IMR-90 (cell line): ENCODE results near the gene ATP13A2. TPM values are rescaled to one million over a fixed set of nuclear protein-coding genes. Genes with fewer than 3 reads are reported as not detected.

Experiments
- ATAC-seq: fragments of 200-7000 bp; cut with Tn5 transposase; 2 replicates; pipeline ENCODE4 v1.9.1; 2020; ENCODE audit warnings: low read depth, mild to moderate bottlenecking, moderate library complexity
- BruUV-seq: library from RNA; stranded (reverse); fragments of 400-500 nt; replicated peaks from 2 replicates; lab custom pipeline; 2021; lab: Mats Ljungman, UMichigan
- CTCF ChIA-PET: fragments of 300-600 bp; formaldehyde crosslinking; extraction: SDS; loops from one replicate; lab custom pipeline; 2021; ENCODE audit warnings: antibody characterized with exemption; lab: Yijun Ruan, JAX
- POLR2A ChIA-PET: fragments of 300-600 bp; sonication (Branson Sonifier 250); formaldehyde crosslinking; loops from one replicate; lab custom pipeline; 2022; ENCODE audit warnings: antibody characterized with exemption; ENCODE audit not compliant: unreplicated experiment; lab: Charles Lee
- DNase-seq: peaks from one replicate; pipeline ENCODE4 v3.0.0; 2013
- H2AFZ ChIP-seq: replicated peaks from 2 replicates; pipeline ENCODE3; 2013; ENCODE audit warnings: low read length, mild to moderate bottlenecking; ENCODE audit not compliant: poor library complexity
- H2AK5ac ChIP-seq: 2 replicates; pipeline ENCODE4 v1.6.1; 2013; ENCODE audit warnings: low read depth, low read length, inconsistent platforms
- H2AK9ac ChIP-seq: replicated peaks from 2 replicates; pipeline ENCODE3; 2013; ENCODE audit warnings: mild to moderate bottlenecking, low read depth, low read length, moderate library complexity; ENCODE audit not compliant: poor library complexity
- H2BK120ac ChIP-seq: 2 replicates; pipeline ENCODE4 v1.6.1; 2013; ENCODE audit warnings: low read depth, low read length, inconsistent platforms
- H2BK15ac ChIP-seq: 3 replicates; pipeline ENCODE4 v1.6.1; 2013; ENCODE audit warnings: low read depth, low read length, inconsistent platforms
- H2BK20ac ChIP-seq: 2 replicates; pipeline ENCODE4 v1.6.1; 2013; ENCODE audit warnings: low read depth, mild to moderate bottlenecking, inconsistent platforms, low read length, moderate library complexity
- H2BK5ac ChIP-seq: 2 replicates; pipeline ENCODE4 v1.6.1; 2013; ENCODE audit warnings: mild to moderate bottlenecking, low read depth, low read length, inconsistent platforms; ENCODE audit not compliant: poor library complexity, severe bottlenecking
- H3K14ac ChIP-seq: replicated peaks from 2 replicates; pipeline ENCODE4 v1.6.1; 2013; ENCODE audit warnings: low read depth, low read length, inconsistent platforms
- H3K18ac ChIP-seq: 2 replicates; pipeline ENCODE4 v1.6.1; 2013; ENCODE audit warnings: low read depth, low read length, control low read depth
- H3K23ac ChIP-seq: 2 replicates; pipeline ENCODE4 v1.6.1; 2013; ENCODE audit warnings: low read depth, low read length, inconsistent platforms
- H3K27ac ChIP-seq: 2 replicates; pipeline ENCODE4 v1.5.1; 2013; ENCODE audit warnings: mild to moderate bottlenecking, control low read depth, low read length; ENCODE audit not compliant: insufficient read depth
- H3K27me3 ChIP-seq: 2 replicates; pipeline ENCODE4 v1.6.1; 2013; ENCODE audit warnings: low read length; ENCODE audit not compliant: control insufficient read depth, insufficient read depth
- H3K36me3 ChIP-seq: 2 replicates; pipeline ENCODE4 v1.6.1; 2013; ENCODE audit warnings: low read length, mixed read lengths; ENCODE audit not compliant: control insufficient read depth, insufficient read depth
- H3K4ac ChIP-seq: 2 replicates; pipeline ENCODE4 v1.6.1; 2013; ENCODE audit warnings: low read depth, low read length, inconsistent platforms
- H3K4me1 ChIP-seq: 2 replicates; pipeline ENCODE4 v1.6.1; 2013; ENCODE audit warnings: low read length, mixed read lengths; ENCODE audit not compliant: control insufficient read depth, insufficient read depth
- H3K4me2 ChIP-seq: 2 replicates; pipeline ENCODE4 v1.6.1; 2013; ENCODE audit warnings: low read depth, mild to moderate bottlenecking, control low read depth, low read length, moderate library complexity
- H3K4me3 ChIP-seq: 2 replicates; pipeline ENCODE4 v1.5.1; 2013; ENCODE audit warnings: low read depth, mild to moderate bottlenecking, control low read depth, low read length, moderate library complexity; ENCODE audit not compliant: insufficient read depth
- H3K56ac ChIP-seq: 2 replicates; pipeline ENCODE4 v1.6.1; 2013; ENCODE audit warnings: low read length, inconsistent platforms; ENCODE audit not compliant: insufficient read depth; ENCODE audit errors: extremely low read depth
- H3K79me1 ChIP-seq, 2 experiments: 2 replicates each; pipeline ENCODE4 v1.6.1; 2013; ENCODE audit warnings: low read length in 2 of 2, inconsistent platforms in 1 of 2, low read depth in 1 of 2
- H3K9ac ChIP-seq: 2 replicates; pipeline ENCODE4 v1.6.1; 2013; ENCODE audit warnings: low read depth, low read length, control low read depth
- H3K9me1 ChIP-seq: 2 replicates; pipeline ENCODE4 v1.6.1; 2013; ENCODE audit warnings: low read length, inconsistent platforms; ENCODE audit not compliant: insufficient read depth
- H3K9me3 ChIP-seq: 2 replicates; pipeline ENCODE4 v1.6.1; 2013; ENCODE audit warnings: low read length; ENCODE audit not compliant: control insufficient read depth, insufficient read depth
- H4K20me1 ChIP-seq: 2 replicates; pipeline ENCODE4 v1.6.1; 2013; ENCODE audit warnings: low read length, inconsistent platforms; ENCODE audit not compliant: insufficient read depth
- H4K5ac ChIP-seq: 2 replicates; pipeline ENCODE4 v1.6.1; 2013; ENCODE audit warnings: mild to moderate bottlenecking, low read depth, low read length, control low read depth
- H4K8ac ChIP-seq, 2 experiments: 2 replicates each; pipeline ENCODE4 v1.6.1; 2013; ENCODE audit warnings: low read depth in 2 of 2, low read length in 2 of 2, control low read depth in 1 of 2, inconsistent platforms in 1 of 2
- H4K91ac ChIP-seq: 2 replicates; pipeline ENCODE4 v1.6.1; 2013; ENCODE audit warnings: low read depth, low read length, inconsistent platforms; ENCODE audit not compliant: insufficient read depth
- CEBPB ChIP-seq: IDR thresholded peaks from 2 replicates; pipeline ENCODE4 v1.6.1; 2012; ENCODE audit warnings: low read depth, low read length, improper control_type of control experiment
- CHD1 ChIP-seq: IDR thresholded peaks from 2 replicates; pipeline ENCODE4 v1.6.1; 2012; ENCODE audit warnings: low read depth, low read length, improper control_type of control experiment
- MAFK ChIP-seq: IDR thresholded peaks from 2 replicates; pipeline ENCODE4 v1.6.1; 2012; ENCODE audit warnings: low read depth, low read length, improper control_type of control experiment
- NFE2L2 ChIP-seq: fragments of 150-350 bp; IDR thresholded peaks from 2 replicates; pipeline ENCODE4 v1.6.1; 2016; ENCODE audit warnings: low read depth, mild to moderate bottlenecking, low read length
- WGBS, 2 experiments: methylation state at CpG; one replicate each; pipeline versions ENCODE4 v1.1.5 to v1.1.7; 2013; ENCODE audit warnings: missing lambda C conversion rate in 2 of 2; ENCODE audit not compliant: insufficient read length in 1 of 2; ENCODE audit errors: extremely low coverage in 2 of 2; 5-methylcytosine and 5-hydroxymethylcytosine counted together
- dilution Hi-C: fragments of 300-500 bp; cut with HindIII; formaldehyde crosslinking; loops from one replicate; pipeline ENCODE4 v1.14.3; 2018; ENCODE audit warnings: low sequenced_read_pairs; ENCODE audit not compliant: unreplicated experiment
- in situ Hi-C: fragments of 300-500 bp; cut with MboI; formaldehyde crosslinking; loops from 3 replicates; pipeline ENCODE4 v1.14.3; 2019; ENCODE audit warnings: low sequenced_read_pairs, inconsistent platforms, mixed read lengths
- intact Hi-C: fragments of 100-400 bp; cut with micrococcal nuclease; formaldehyde crosslinking; loops from 2 replicates; pipeline ENCODE4 v1.10.0; 2022
- polyA plus RNA-seq, 3 experiments: library from polyadenylated mRNA; depleted of rRNA; stranded (reverse); fragments of >200 nt; gene quantifications; 2 replicates each; pipeline ENCODE4 v1.2.3, GENCODE V29; 2012; ENCODE audit warnings: low replicate concordance in 1 of 3
- total RNA-seq: library from RNA; depleted of rRNA; stranded (reverse); fragments of >200 nt; gene quantifications from 2 replicates; pipeline ENCODE4 v1.2.3, GENCODE V29; 2012

The ATP13A2 gene
- total and polyA plus RNA-seq, 2 of the 4 experiments (the other 2 are of a cell fraction), result 5.7 to 18.9 TPM

DNA sequence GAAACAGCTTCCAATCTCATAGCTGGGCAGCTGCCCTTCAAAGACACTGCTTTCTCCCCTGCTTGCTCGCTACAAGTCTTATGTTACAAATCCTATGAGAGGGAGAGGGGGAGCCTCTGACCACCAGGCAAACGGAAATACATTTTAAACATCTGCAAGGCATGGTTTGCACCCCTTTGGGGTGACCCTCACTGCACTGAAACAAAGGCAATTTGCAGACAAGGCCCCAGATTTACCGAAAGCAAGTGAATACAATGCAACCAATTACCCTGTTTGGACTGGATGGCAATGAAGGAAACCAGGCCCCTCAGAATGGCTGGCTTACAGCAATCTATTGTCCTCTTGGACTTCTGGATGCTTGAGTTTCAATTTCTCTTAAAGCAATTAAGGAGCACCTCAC is 11.8 kb upstream of the ATP13A2 start:
- H2AFZ ChIP-seq, result no peak overlapping the region
- H3K27me3 ChIP-seq, result no peaks in the 10 kb centered on the region
- H3K36me3 ChIP-seq, result peaks cover 67% of the 10 kb centered on the region
- H3K4ac ChIP-seq, result no peak overlapping the region
- no peak overlapping the region for H3K9ac ChIP-seq
- DNase-seq (no peak), ATAC-seq (no peak)
- no peak overlapping the region for H3K14ac ChIP-seq
- no peak overlapping the region for H4K5ac ChIP-seq
- no peak overlapping the region for H3K23ac ChIP-seq
- H4K20me1 ChIP-seq, result no peaks in the 10 kb centered on the region
- TF ChIP-seq NFE2L2, result no peak
- no peak for TF ChIP-seq CHD1
- no peak for TF ChIP-seq CEBPB
- TF ChIP-seq MAFK, result no peak
- no peaks in the 10 kb centered on the region for H3K9me3 ChIP-seq
- H3K9me1 ChIP-seq, result no peaks in the 10 kb centered on the region
- no peak overlapping the region for H3K4me2 ChIP-seq
- ChIA-PET CTCF (interaction anchor here (1.7 kb wide), 1 partner anchor 10 kb away, joined by 3 read pairs; no protein-coding TSS in a partner anchor), POLR2A (no interaction called here)
- H3K4me3 ChIP-seq, result no peak overlapping the region
- no peaks in the 10 kb centered on the region; a peak in 1 of 4 replicates for H3K79me1 ChIP-seq
- no peak overlapping the region for H3K27ac ChIP-seq
- no peak overlapping the region for H2AK9ac ChIP-seq
- no TSS peak for BruUV-seq
- H4K8ac ChIP-seq, result no peak overlapping the region
- H3K18ac ChIP-seq, result no peak overlapping the region
- no peak overlapping the region for H4K91ac ChIP-seq
- H2BK120ac ChIP-seq, result no peak overlapping the region
- H2AK5ac ChIP-seq, result no peak overlapping the region
- H3K4me1 ChIP-seq, result no peaks in the 10 kb centered on the region
- in situ Hi-C loops (no loop called here), intact Hi-C loops (no loop called here), dilution Hi-C loops (no loop called here)
- no peak overlapping the region for H2BK5ac ChIP-seq
- H3K56ac ChIP-seq, result no peak overlapping the region
- H2BK20ac ChIP-seq, result no peak overlapping the region
- no peak overlapping the region for H2BK15ac ChIP-seq
- 100% methylated on average over 1 of the region's 3 CpGs; no CpG with 5 or more reads in 1 of the 2 experiments for WGBS, 2 experiments
